ENCODE data around the gene FBXL19. TPM values are rescaled to one million over a fixed set of nuclear protein-coding genes. Genes with fewer than 3 reads are reported as not detected.

Gene FBXL19
- total RNA-seq, 2 donors from 2014 or later, result 24.9 to 25.7 TPM

Other genes with a start within 250 kb of the FBXL19 start
- 10 to 100 TPM; 52.9 to 64.7 TPM for gene SRCAP, start 224.4 kb upstream of the FBXL19 start, total RNA-seq
- gene PHKG2, start 175.1 kb upstream of the FBXL19 start, total RNA-seq, result 10 to 100 TPM; 38.0 to 38.5 TPM
- 1 to 10 TPM; 3.2 to 4.7 TPM for gene CFAP119, start 161.5 kb upstream of the FBXL19 start, total RNA-seq
- 10 to 100 TPM; 60.2 to 63.5 TPM for gene RNF40, start 161.2 kb upstream of the FBXL19 start, total RNA-seq
- 1 to 10 TPM; 3.7 TPM for gene ZNF629, start 136.4 kb upstream of the FBXL19 start, total RNA-seq
- gene BCL7C, start 29.5 kb upstream of the FBXL19 start, total RNA-seq, result 10 to 100 TPM; 21.7 to 23.2 TPM
- under 1 TPM; 0.25 to 0.72 TPM for gene CTF1, start 27.0 kb upstream of the FBXL19 start, total RNA-seq
- gene ORAI3, start 25.5 kb downstream of the FBXL19 start, total RNA-seq, result 10 to 100 TPM; 13.6 to 15.6 TPM
- 10 to 100 TPM; 19.1 to 25.5 TPM for gene SETD1A, start 34.2 kb downstream of the FBXL19 start, total RNA-seq
- gene HSD3B7, start 61.6 kb downstream of the FBXL19 start, total RNA-seq, result 1 to 10 TPM; 2.4 to 4.7 TPM
- gene STX1B, start 87.1 kb downstream of the FBXL19 start, total RNA-seq, result 1 to 10 TPM; 2.2 to 6.1 TPM
- 10 to 100 TPM; 51.8 to 54.7 TPM for gene STX4, start 110.0 kb downstream of the FBXL19 start, total RNA-seq
- 1 to 10 TPM; 6.9 to 7.8 TPM for gene ZNF668, start 150.7 kb downstream of the FBXL19 start, total RNA-seq
- gene ZNF646, start 150.8 kb downstream of the FBXL19 start, total RNA-seq, result 10 to 100 TPM; 23.0 to 24.1 TPM
- 1 to 10 TPM; 6.2 to 7.7 TPM for gene PRSS53, start 165.4 kb downstream of the FBXL19 start, total RNA-seq
- 10 to 100 TPM; 52.2 to 55.6 TPM for gene VKORC1, start 171.2 kb downstream of the FBXL19 start, total RNA-seq
- gene BCKDK, start 184.8 kb downstream of the FBXL19 start, total RNA-seq, result 10 to 100 TPM; 21.6 to 24.5 TPM
- gene KAT8, start 194.1 kb downstream of the FBXL19 start, total RNA-seq, result 10 to 100 TPM; 50.8 to 55.5 TPM
- not detected for gene PRSS8, start 212.2 kb downstream of the FBXL19 start, total RNA-seq
- under 1 TPM; 0.19 TPM for gene PRSS36, start 226.5 kb downstream of the FBXL19 start, total RNA-seq

Data from activated T-cell treated with anti-CD3 and anti-CD28 coated beads, Interleukin-2, amount 50 U/mL, for 72 hours (primary cell).